Prostate gland (tissue), 2 donors: ENCODE measurements around the gene ORC4. TPM values are rescaled to one million over a fixed set of nuclear protein-coding genes. Genes with fewer than 3 reads are reported as not detected.

Source experiments
- DNase-seq: peaks from one replicate; pipeline ENCODE4 v3.0.0-alpha.2; 2019; ENCODE audit warnings: low spot score
- H3K27ac ChIP-seq, 2 donors: fragments of 200-600 bp; sonication (generic); 2 replicates each; pipeline ENCODE4 v1.5.1; 2017 to 2019
- H3K27me3 ChIP-seq: fragments of 200-600 bp; sonication (generic); replicated peaks from 2 replicates; pipeline ENCODE4 v1.5.1; 2019; ENCODE audit not compliant: insufficient read depth
- H3K36me3 ChIP-seq, 2 donors: fragments of 200-600 bp; sonication (generic); 1 replicate in 1 of 2; 2 replicates in 1 of 2; pipeline versions ENCODE4 v1.5.1 to v1.8.1; 2017 to 2019
- H3K4me1 ChIP-seq: fragments of 200-600 bp; sonication (generic); replicated peaks from 2 replicates; pipeline ENCODE4 v1.5.1; 2019
- H3K4me3 ChIP-seq, 2 donors: fragments of 200-600 bp; sonication (generic); 2 replicates each; pipeline ENCODE4 v1.5.1; 2017 to 2019
- H3K9me3 ChIP-seq: fragments of 200-600 bp; sonication (generic); 2 replicates; pipeline ENCODE4 v1.5.1; 2017
- POLR2A ChIP-seq: fragments of 450-650 bp; IDR thresholded peaks from one replicate; pipeline ENCODE4 v1.6.1; 2016; ENCODE audit warnings: antibody characterized with exemption, mild to moderate bottlenecking
- POLR2AphosphoS5 ChIP-seq: sonication (generic); formaldehyde crosslinking; IDR thresholded peaks from one replicate; pipeline ENCODE4 v1.6.1; 2017; ENCODE audit warnings: antibody characterized with exemption
- WGBS: methylation state at CpG from one replicate; pipeline ENCODE4 v1.1.5; 2018; 5-methylcytosine and 5-hydroxymethylcytosine counted together
- intact Hi-C: fragments of 100-400 bp; cut with DNase I; formaldehyde crosslinking; loops from one replicate; pipeline ENCODE4 v1.14.2; 2022
- total RNA-seq, 2 donors: library from RNA; depleted of rRNA; stranded (reverse); fragments of >200 nt; gene quantifications; one replicate each; pipeline ENCODE4 v1.1.0, GENCODE V29; 2016
- TF ChIP-seq, protein P1 (sequence below), 4 experiments: fragments of 200-600 bp in 2 of 4; fragments of 450-650 bp in 2 of 4; sonication (generic) in 2 of 4; IDR thresholded peaks; 1 replicate in 3 of 4; 2 replicates in 1 of 4; pipeline ENCODE4 v1.5.1; 2016 to 2019; ENCODE audit warnings: antibody characterized with exemption in 4 of 4, mild to moderate bottlenecking in 2 of 4, moderate library complexity in 2 of 4

ORC4 gene
- 10 to 100 TPM; 62.0 to 88.3 TPM for total RNA-seq

- WGBS = under 1% methylated on average over 52 of the region's 52 CpGs
- Histone ChIP-seq H3K4me3 (peak within 1 kb of the TSS; percentile 62 to 79), H3K27me3 (no peaks in the 10 kb centered on the region), H3K27ac (peak within 1 kb of the TSS; percentile 95), H3K9me3 (no peaks in the 10 kb centered on the region), H3K36me3 (no peaks in the 10 kb centered on the region), H3K4me1 (peaks cover 4% of the 10 kb centered on the region)
- intact Hi-C loops = loop anchor here (10.0 kb wide), 1 partner anchor 624 kb away; the partner anchor contains the start of gene EPC2
- TF ChIP-seq POLR2A = peak; percentile 74
- peak; percentile 95 for TF ChIP-seq POLR2AphosphoS5
- TF ChIP-seq, protein P1, sequence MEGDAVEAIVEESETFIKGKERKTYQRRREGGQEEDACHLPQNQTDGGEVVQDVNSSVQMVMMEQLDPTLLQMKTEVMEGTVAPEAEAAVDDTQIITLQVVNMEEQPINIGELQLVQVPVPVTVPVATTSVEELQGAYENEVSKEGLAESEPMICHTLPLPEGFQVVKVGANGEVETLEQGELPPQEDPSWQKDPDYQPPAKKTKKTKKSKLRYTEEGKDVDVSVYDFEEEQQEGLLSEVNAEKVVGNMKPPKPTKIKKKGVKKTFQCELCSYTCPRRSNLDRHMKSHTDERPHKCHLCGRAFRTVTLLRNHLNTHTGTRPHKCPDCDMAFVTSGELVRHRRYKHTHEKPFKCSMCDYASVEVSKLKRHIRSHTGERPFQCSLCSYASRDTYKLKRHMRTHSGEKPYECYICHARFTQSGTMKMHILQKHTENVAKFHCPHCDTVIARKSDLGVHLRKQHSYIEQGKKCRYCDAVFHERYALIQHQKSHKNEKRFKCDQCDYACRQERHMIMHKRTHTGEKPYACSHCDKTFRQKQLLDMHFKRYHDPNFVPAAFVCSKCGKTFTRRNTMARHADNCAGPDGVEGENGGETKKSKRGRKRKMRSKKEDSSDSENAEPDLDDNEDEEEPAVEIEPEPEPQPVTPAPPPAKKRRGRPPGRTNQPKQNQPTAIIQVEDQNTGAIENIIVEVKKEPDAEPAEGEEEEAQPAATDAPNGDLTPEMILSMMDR (IDR thresholded peaks at IDR 0.05) = peak in 3 of 4 experiments; percentile 36 to 48 (median 37)
- DNase-seq = peak; percentile 100
Observed at GRCh38 chr2:148020111-148021058, at the start of gene ORC4. Gene ORC4, minus strand, starts transcription at chr2:148020737. Its CDS starts 44,779 bp downstream, at chr2:147975958.

- TF ChIP-seq POLR2AphosphoS5 = no peak
- no peak for TF ChIP-seq POLR2A
- TF ChIP-seq, protein P1 (IDR thresholded peaks at IDR 0.05) = no peak
- H3K4me1 ChIP-seq = no peaks in the 10 kb centered on the region
- no peaks in the 10 kb centered on the region for H3K36me3 ChIP-seq
- H3K9me3 ChIP-seq = no peaks in the 10 kb centered on the region
- no peaks in the 10 kb centered on the region for H3K27me3 ChIP-seq
- intact Hi-C loops = no loop called here
- H3K4me3 ChIP-seq = no peak overlapping the region
- H3K27ac ChIP-seq = no peak overlapping the region
- 80% methylated on average over 1 of the region's 1 CpG for WGBS
- no peak for DNase-seq
Observed at GRCh38 chr2:148067801-148068200, 47.3 kb upstream of the ORC4 start.

- no peaks in the 10 kb centered on the region for H3K4me1 ChIP-seq
- no peak for DNase-seq
- no peak for TF ChIP-seq POLR2AphosphoS5
- no peak for TF ChIP-seq POLR2A
- TF ChIP-seq, protein P1 (IDR thresholded peaks at IDR 0.05) = no peak
- H3K9me3 ChIP-seq = no peaks in the 10 kb centered on the region
- WGBS = 84% methylated on average over 6 of the region's 6 CpGs
- H3K27me3 ChIP-seq = no peaks in the 10 kb centered on the region
- no peak overlapping the region for H3K4me3 ChIP-seq
- intact Hi-C loops = no loop called here
- no peaks in the 10 kb centered on the region for H3K36me3 ChIP-seq
- no peak overlapping the region for H3K27ac ChIP-seq
Observed at GRCh38 chr2:148065936-148066335, 45.4 kb upstream of the ORC4 start.

- Histone ChIP-seq H3K36me3 (no peaks in the 10 kb centered on the region), H3K27me3 (no peaks in the 10 kb centered on the region), H3K4me1 (no peaks in the 10 kb centered on the region), H3K4me3 (no peak overlapping the region), H3K27ac (no peak overlapping the region), H3K9me3 (no peaks in the 10 kb centered on the region)
- WGBS = 85% methylated on average over 2 of the region's 2 CpGs
- TF ChIP-seq POLR2A (no peak), POLR2AphosphoS5 (no peak)
- TF ChIP-seq, protein P1 (IDR thresholded peaks at IDR 0.05) = no peak
- DNase-seq = no peak
- intact Hi-C loops = no loop called here
Observed at GRCh38 chr2:148063633-148064032, 43.1 kb upstream of the ORC4 start.
